OCI-LY1 (cell line): ENCODE measurements around the gene PTPN14.

Source experiments
- H2AFZ ChIP-seq: fragments of 200-600 bp; sonication (generic), shearing (Covaris generic); 2 replicates; pipeline ENCODE4 v1.6.0; 2014; ENCODE audit warnings: antibody characterized with exemption, mild to moderate bottlenecking, low read length
- H3F3A ChIP-seq: fragments of 200-600 bp; sonication (generic), shearing (Covaris generic); 2 replicates; pipeline ENCODE4 v1.6.0; 2014; ENCODE audit warnings: mild to moderate bottlenecking, antibody characterized with exemption, low read length, moderate library complexity; ENCODE audit not compliant: insufficient read depth
- H3K27ac ChIP-seq: fragments of 200-600 bp; sonication (generic); 2 replicates; pipeline ENCODE4 v1.5.1; 2014; ENCODE audit warnings: low read length, mixed run types, mild to moderate bottlenecking, low read depth; ENCODE audit not compliant: poor library complexity, severe bottlenecking
- H3K27me3 ChIP-seq: fragments of 200-600 bp; sonication (generic); 2 replicates; pipeline ENCODE4 v1.6.0; 2014; ENCODE audit warnings: antibody characterized with exemption, mild to moderate bottlenecking, low read length, moderate library complexity; ENCODE audit not compliant: insufficient read depth
- H3K36me3 ChIP-seq: fragments of 200-600 bp; sonication (generic); 2 replicates; pipeline ENCODE4 v1.6.1; 2014; ENCODE audit warnings: mild to moderate bottlenecking, antibody characterized with exemption, low read length, moderate library complexity, mixed read lengths; ENCODE audit not compliant: insufficient read depth
- H3K4me1 ChIP-seq: fragments of 200-600 bp; sonication (generic); 2 replicates; pipeline ENCODE4 v1.5.1; 2014; ENCODE audit warnings: mild to moderate bottlenecking, low read length, moderate library complexity; ENCODE audit not compliant: insufficient read depth, severe bottlenecking
- H3K4me2 ChIP-seq: fragments of 200-600 bp; sonication (generic), shearing (Covaris generic); 2 replicates; pipeline ENCODE4 v1.6.1; 2014; ENCODE audit warnings: low read length
- H3K4me3 ChIP-seq: fragments of 200-600 bp; sonication (generic); 2 replicates; pipeline ENCODE4 v1.5.1; 2014; ENCODE audit warnings: low read length, low read depth, mild to moderate bottlenecking, mixed read lengths; ENCODE audit not compliant: poor library complexity, severe bottlenecking
- H3K79me2 ChIP-seq: fragments of 200-600 bp; shearing (Covaris generic); 2 replicates; pipeline ENCODE4 v1.6.1; 2016; ENCODE audit warnings: mixed run types, low read length, mixed read lengths; ENCODE audit not compliant: insufficient read depth
- H3K9ac ChIP-seq: fragments of 200-600 bp; sonication (generic), shearing (Covaris generic); 2 replicates; pipeline ENCODE4 v1.6.1; 2014; ENCODE audit warnings: mild to moderate bottlenecking, low read length, mixed read lengths
- H3K9me2 ChIP-seq: fragments of 200-600 bp; sonication (generic), shearing (Covaris generic); 2 replicates; pipeline ENCODE4 v1.6.1; 2014; ENCODE audit warnings: low read depth, mild to moderate bottlenecking, low read length, mixed read lengths
- H3K9me3 ChIP-seq: fragments of 200-600 bp; shearing (Covaris generic); 2 replicates; pipeline ENCODE4 v1.6.1; 2014; ENCODE audit warnings: low read length, mixed read lengths
- H4K20me1 ChIP-seq: fragments of 200-600 bp; sonication (generic), shearing (Covaris generic); 2 replicates; pipeline ENCODE4 v1.6.0; 2016; ENCODE audit warnings: mild to moderate bottlenecking, low read length; ENCODE audit not compliant: insufficient read depth
- CTCF ChIP-seq: fragments of 200-600 bp; sonication (generic), shearing (Covaris generic); IDR thresholded peaks from 2 replicates; pipeline ENCODE4 v1.5.1; 2017; ENCODE audit warnings: mild to moderate bottlenecking, antibody characterized with exemption, low read length, moderate library complexity, mixed read lengths
- EZH2 ChIP-seq: fragments of 200-600 bp; sonication (generic), shearing (Covaris generic); IDR thresholded peaks from 2 replicates; pipeline ENCODE4 v1.8.0; 2017; ENCODE audit warnings: borderline replicate concordance, mixed run types, mild to moderate bottlenecking, antibody characterized with exemption, low read length, moderate library complexity, mixed read lengths

The PTPN14 gene

DNA sequence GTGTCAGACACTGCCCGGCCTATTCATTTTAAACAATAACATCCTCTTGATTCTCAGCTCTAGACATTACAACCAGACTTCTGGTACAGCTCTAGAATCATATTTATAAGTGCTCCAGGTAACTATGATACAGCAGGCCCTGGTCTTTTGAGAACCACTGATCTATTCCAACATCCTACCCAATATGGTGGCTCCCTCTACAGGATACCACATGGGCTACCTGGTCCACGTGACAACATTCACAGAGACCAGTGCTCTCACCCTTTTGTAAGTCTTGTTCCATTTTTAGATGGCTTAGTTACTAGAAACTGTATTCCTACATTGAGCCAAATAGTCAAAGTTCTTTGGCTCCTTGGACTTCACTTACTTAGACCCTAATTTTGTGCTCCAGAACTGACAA is 102.9 kb downstream of the PTPN14 start:
- no peak overlapping the region for H2AFZ ChIP-seq
- H3K9me2 ChIP-seq, result no peaks in the 10 kb centered on the region
- peaks cover 48% of the 10 kb centered on the region for H3K4me1 ChIP-seq
- H3K36me3 ChIP-seq, result no peaks in the 10 kb centered on the region
- no peak overlapping the region for H3K27ac ChIP-seq
- H3K79me2 ChIP-seq, result no peaks in the 10 kb centered on the region
- H4K20me1 ChIP-seq, result no peaks in the 10 kb centered on the region
- no peak overlapping the region for H3K4me3 ChIP-seq
- H3K9ac ChIP-seq, result no peak overlapping the region
- no peaks in the 10 kb centered on the region for H3F3A ChIP-seq
- no peaks in the 10 kb centered on the region for H3K9me3 ChIP-seq
- TF ChIP-seq EZH2 (no peak), CTCF (no peak)
- no peak overlapping the region for H3K4me2 ChIP-seq
- H3K27me3 ChIP-seq, result no peaks in the 10 kb centered on the region

- no peak overlapping the region for H3K4me2 ChIP-seq
- peaks cover 53% of the 10 kb centered on the region for H3K4me1 ChIP-seq
- no peaks in the 10 kb centered on the region for H3K79me2 ChIP-seq
- no peak overlapping the region for H3K9ac ChIP-seq
- H3K9me3 ChIP-seq, result no peaks in the 10 kb centered on the region
- TF ChIP-seq EZH2 (no peak), CTCF (no peak)
- H3K9me2 ChIP-seq, result no peaks in the 10 kb centered on the region
- H3K4me3 ChIP-seq, result no peak overlapping the region
- no peaks in the 10 kb centered on the region for H3K36me3 ChIP-seq
- H3K27me3 ChIP-seq, result no peaks in the 10 kb centered on the region
- no peak overlapping the region for H2AFZ ChIP-seq
- peak overlapping the region; percentile 74 for H3K27ac ChIP-seq
- no peaks in the 10 kb centered on the region for H3F3A ChIP-seq
- H4K20me1 ChIP-seq, result no peaks in the 10 kb centered on the region
Measured at GRCh38 chr1:214447557-214447871, 103.9 kb downstream of the PTPN14 start.

DNA sequence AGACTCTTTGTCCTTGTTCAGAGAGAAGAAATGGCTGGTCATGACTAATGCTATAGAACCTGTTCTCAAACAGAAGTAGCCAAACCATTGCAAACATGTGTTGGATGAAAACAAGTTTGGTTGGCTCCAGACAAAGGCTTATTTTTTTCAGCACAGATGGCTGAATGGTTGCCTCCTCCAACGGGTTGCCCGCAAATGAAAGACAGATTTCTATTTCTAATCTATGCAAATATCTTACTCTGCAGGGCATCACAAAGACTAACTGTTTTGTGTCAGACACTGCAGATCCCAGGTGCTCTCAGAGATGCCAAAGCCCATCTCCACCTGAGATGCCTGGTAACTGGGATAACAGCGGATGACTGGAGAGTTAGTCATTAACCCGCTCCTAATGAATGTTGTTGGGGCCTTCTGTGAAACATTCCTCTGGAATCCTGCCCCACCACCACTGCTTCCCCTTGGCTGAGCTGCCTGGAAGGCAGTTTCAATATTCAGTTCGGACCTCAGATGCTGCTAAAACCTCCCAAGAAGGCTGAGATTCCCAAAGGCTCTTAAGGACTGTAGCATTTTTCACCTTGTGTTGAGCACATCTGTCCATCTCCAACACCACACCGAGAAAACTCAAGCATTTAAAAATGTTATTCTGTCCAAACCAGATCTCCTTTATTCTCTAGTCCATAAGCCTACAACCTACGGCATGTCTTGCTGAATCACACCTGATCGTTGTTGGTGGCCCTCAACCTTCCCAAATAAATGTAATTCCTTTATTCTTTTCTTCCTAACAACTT is 104.4 kb downstream of the PTPN14 start:
- no peaks in the 10 kb centered on the region for H3K9me3 ChIP-seq
- peak overlapping the region; percentile 74 for H3K27ac ChIP-seq
- H3K4me1 ChIP-seq, result peaks cover 50% of the 10 kb centered on the region
- H3K36me3 ChIP-seq, result no peaks in the 10 kb centered on the region
- no peak overlapping the region; the same call in 1 of the 2 replicates for H3K4me2 ChIP-seq
- H3K79me2 ChIP-seq, result no peaks in the 10 kb centered on the region
- no peak overlapping the region for H3K9ac ChIP-seq
- TF ChIP-seq EZH2, result no peak
- no peak for TF ChIP-seq CTCF
- H3K27me3 ChIP-seq, result no peaks in the 10 kb centered on the region
- no peaks in the 10 kb centered on the region for H3K9me2 ChIP-seq
- no peaks in the 10 kb centered on the region for H3F3A ChIP-seq
- no peak overlapping the region for H2AFZ ChIP-seq
- no peaks in the 10 kb centered on the region for H4K20me1 ChIP-seq
- no peak overlapping the region for H3K4me3 ChIP-seq
